ACC112 (cell line): Measurements from ENCODE around the gene XYLT2.
A peak's percentile ranks its signal among the peaks of the same experiment; 100 is the strongest.
"Not testable (repeated sequence)": the region's sequence is repeated elsewhere in the genome, so short reads cannot be mapped to it uniquely, and the experiment has no call there.

Experiments used
- H2AFZ ChIP-seq: fragments of 200-600 bp; sonication (generic); one replicate; pipeline ENCODE4 v1.6.0; 2017; ENCODE audit warnings: antibody characterized with exemption, low read length; ENCODE audit not compliant: unreplicated experiment
- H3K27ac ChIP-seq: fragments of 200-600 bp; sonication (generic); 2 replicates; pipeline ENCODE4 v1.5.1; 2014; ENCODE audit warnings: low read depth, mild to moderate bottlenecking, antibody characterized with exemption, low read length, moderate library complexity
- H3K27me3 ChIP-seq: fragments of 200-600 bp; sonication (generic); 2 replicates; pipeline ENCODE4 v1.6.1; 2014; ENCODE audit warnings: mild to moderate bottlenecking, antibody characterized with exemption, low read length, moderate library complexity, mixed read lengths; ENCODE audit not compliant: insufficient read depth
- H3K36me3 ChIP-seq: fragments of 200-600 bp; sonication (generic); 2 replicates; pipeline ENCODE4 v1.6.1; 2016; ENCODE audit warnings: mild to moderate bottlenecking, antibody characterized with exemption, low read length, moderate library complexity, mixed read lengths; ENCODE audit not compliant: insufficient read depth
- H3K4me1 ChIP-seq: fragments of 200-600 bp; sonication (generic); one replicate; pipeline ENCODE4 v1.6.1; 2016; ENCODE audit warnings: low read length, mixed read lengths; ENCODE audit not compliant: insufficient read depth, unreplicated experiment, control insufficient read depth
- H3K4me3 ChIP-seq: fragments of 200-600 bp; sonication (generic); 2 replicates; pipeline ENCODE4 v1.5.1; 2014; ENCODE audit warnings: mild to moderate bottlenecking, low read depth, low read length
- H3K79me2 ChIP-seq: fragments of 200-600 bp; sonication (generic); one replicate; pipeline ENCODE4 v1.6.0; 2016; ENCODE audit warnings: low read length; ENCODE audit not compliant: control insufficient read depth, unreplicated experiment, insufficient read depth

XYLT2 gene

GRCh38 chr17:50333291-50334057 is 12.5 kb upstream of the XYLT2 start:
- not testable (repeated sequence) for H3K27ac ChIP-seq, H3K27me3 ChIP-seq, H2AFZ ChIP-seq, H3K4me3 ChIP-seq, H3K36me3 ChIP-seq, H3K79me2 ChIP-seq
- H3K4me1 ChIP-seq: peaks cover 22% of the 10 kb centered on the region

DNA sequence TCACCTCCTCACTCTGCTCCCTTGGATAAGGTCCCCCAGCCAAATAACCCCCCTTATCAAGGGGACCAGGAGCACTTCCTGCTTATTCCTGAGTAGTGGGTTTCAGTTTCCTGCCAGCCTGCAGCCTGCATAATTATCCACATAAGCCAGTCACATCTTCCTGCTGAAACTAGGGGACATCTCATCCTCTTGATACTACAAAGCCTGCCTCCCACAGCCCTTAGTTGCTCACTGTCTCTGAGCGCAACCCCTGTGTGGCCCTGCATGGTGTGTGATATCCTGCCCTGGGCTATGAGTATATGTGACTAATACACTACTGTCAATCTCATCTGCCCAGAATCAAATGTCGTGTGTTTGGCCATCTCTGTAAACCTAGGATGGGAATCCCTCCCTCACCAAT is 8.0 kb upstream of the XYLT2 start:
- H3K36me3 ChIP-seq: no peaks in the 10 kb centered on the region
- no peak overlapping the region for H3K27ac ChIP-seq
- H2AFZ ChIP-seq: no peak overlapping the region
- H3K4me1 ChIP-seq: no peaks in the 10 kb centered on the region
- H3K79me2 ChIP-seq: no peaks in the 10 kb centered on the region
- no peak overlapping the region for H3K4me3 ChIP-seq
- H3K27me3 ChIP-seq: no peaks in the 10 kb centered on the region

- H3K27ac ChIP-seq: no peak overlapping the region
- H3K27me3 ChIP-seq: no peaks in the 10 kb centered on the region
- H3K4me3 ChIP-seq: no peak overlapping the region
- H3K4me1 ChIP-seq: no peaks in the 10 kb centered on the region
- no peaks in the 10 kb centered on the region for H3K36me3 ChIP-seq
- no peak overlapping the region for H2AFZ ChIP-seq
- H3K79me2 ChIP-seq: no peaks in the 10 kb centered on the region
These were observed 7.3 kb upstream of the XYLT2 start for GRCh38 chr17:50338645-50339044.

DNA sequence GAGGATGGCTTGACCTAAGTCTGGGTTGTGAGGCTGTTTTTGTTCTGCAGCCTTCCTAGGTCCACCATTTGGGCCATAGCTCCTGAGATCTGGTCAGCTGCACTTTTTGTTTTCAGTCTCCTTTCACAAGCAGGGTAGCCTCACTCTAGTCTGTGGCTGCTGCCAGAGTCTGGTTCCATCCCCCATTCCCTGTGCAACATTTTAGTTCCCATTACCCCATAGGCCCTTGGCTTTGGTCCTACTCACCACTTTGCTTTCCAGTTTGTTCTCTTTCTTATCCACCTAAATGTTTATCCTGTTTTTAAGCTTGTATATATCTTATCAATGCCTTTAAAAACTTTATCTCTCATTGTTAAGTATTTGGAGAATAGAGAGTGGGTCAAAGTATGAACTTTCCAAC is 6.5 kb upstream of the XYLT2 start:
- H3K4me1 ChIP-seq: no peaks in the 10 kb centered on the region
- no peaks in the 10 kb centered on the region for H3K36me3 ChIP-seq
- H3K27ac ChIP-seq: no peak overlapping the region
- H3K4me3 ChIP-seq: no peak overlapping the region
- H2AFZ ChIP-seq: no peak overlapping the region
- no peaks in the 10 kb centered on the region for H3K27me3 ChIP-seq
- no peaks in the 10 kb centered on the region for H3K79me2 ChIP-seq

DNA sequence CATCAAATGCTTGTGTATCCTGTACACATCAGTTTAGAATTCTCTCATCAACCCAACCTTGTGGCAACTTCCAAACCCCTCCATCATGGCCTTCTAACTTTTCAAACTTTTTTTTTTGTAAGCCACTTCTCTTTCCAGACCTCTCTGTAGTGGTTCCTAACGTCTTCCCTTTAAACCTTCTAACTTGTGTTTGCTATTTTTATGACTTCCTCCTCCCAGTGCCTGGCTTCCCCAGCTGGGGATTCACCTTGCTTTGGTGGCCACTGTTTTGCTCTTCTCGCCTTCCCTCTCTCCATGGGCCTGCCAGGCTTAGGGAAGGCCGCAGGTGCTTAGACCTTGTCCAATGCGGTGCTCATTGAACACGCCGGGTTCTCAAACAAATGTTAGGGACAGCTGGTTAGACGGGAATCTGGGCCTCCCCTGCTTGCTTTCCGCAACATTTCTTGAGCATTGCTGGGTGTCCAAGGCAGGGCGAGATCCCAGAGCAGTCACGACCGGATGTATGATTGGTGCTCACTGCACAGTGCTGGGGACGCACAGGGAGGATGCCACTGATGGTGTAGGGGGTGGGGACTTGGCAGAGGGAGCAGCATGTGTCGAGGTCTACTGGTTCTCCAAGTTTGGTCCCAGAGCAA is 1.1 kb upstream of the XYLT2 start:
- Histone ChIP-seq H3K4me3 (no peak overlapping the region), H3K27me3 (no peaks in the 10 kb centered on the region), H3K4me1 (peaks cover 19% of the 10 kb centered on the region), H3K36me3 (no peaks in the 10 kb centered on the region), H3K27ac (no peak overlapping the region), H2AFZ (no peak overlapping the region), H3K79me2 (peaks cover 32% of the 10 kb centered on the region)

GRCh38 chr17:50346313-50347116 is 589 bp downstream of the XYLT2 start:
- peak overlapping the region; percentile 90 for H3K4me3 ChIP-seq
- H3K36me3 ChIP-seq: no peaks in the 10 kb centered on the region
- no peaks in the 10 kb centered on the region for H3K27me3 ChIP-seq
- peaks cover 41% of the 10 kb centered on the region for H3K79me2 ChIP-seq
- H3K27ac ChIP-seq: peak overlapping the region; percentile 9; the same call in 1 of the 2 replicates
- H3K4me1 ChIP-seq: peaks cover 19% of the 10 kb centered on the region
- H2AFZ ChIP-seq: peak overlapping the region; percentile 64

- Histone ChIP-seq H3K79me2 (peaks cover 49% of the 10 kb centered on the region), H3K4me1 (peaks cover 19% of the 10 kb centered on the region), H3K27ac (peak overlapping the region; percentile 9; the same call in 1 of the 2 replicates), H3K4me3 (peak overlapping the region; percentile 90), H3K36me3 (no peaks in the 10 kb centered on the region), H2AFZ (no peak overlapping the region), H3K27me3 (no peaks in the 10 kb centered on the region)
These were observed 1.4 kb downstream of the XYLT2 start for GRCh38 chr17:50347117-50347893.

DNA sequence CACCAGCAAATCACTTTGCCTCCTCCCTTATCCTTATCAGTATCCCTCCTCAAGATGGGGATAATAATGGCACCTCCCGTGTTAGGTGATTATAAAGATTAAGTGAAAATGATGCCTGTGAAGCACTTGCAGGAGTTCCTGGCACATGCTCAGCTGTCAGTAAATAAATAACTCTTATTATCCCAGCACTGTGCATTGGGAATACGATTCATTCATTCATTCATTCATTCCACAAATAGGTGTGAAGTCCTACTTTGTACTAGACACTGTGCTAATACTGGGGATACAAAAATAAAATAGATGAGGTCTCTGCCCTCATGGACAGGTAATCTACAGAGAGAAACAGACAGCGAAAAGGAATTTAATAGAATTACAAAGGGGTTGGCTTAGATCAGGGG is 2.0 kb downstream of the XYLT2 start:
- Histone ChIP-seq H3K4me3 (peak overlapping the region; percentile 90), H3K36me3 (no peaks in the 10 kb centered on the region), H3K79me2 (peaks cover 53% of the 10 kb centered on the region), H2AFZ (no peak overlapping the region), H3K4me1 (peaks cover 19% of the 10 kb centered on the region), H3K27ac (no peak overlapping the region), H3K27me3 (no peaks in the 10 kb centered on the region)

- peak overlapping the region; percentile 20; the same call in 1 of the 2 replicates for H3K27ac ChIP-seq
- peaks cover 19% of the 10 kb centered on the region for H3K4me1 ChIP-seq
- no peak overlapping the region for H2AFZ ChIP-seq
- no peaks in the 10 kb centered on the region for H3K27me3 ChIP-seq
- H3K79me2 ChIP-seq: peaks cover 53% of the 10 kb centered on the region
- no peaks in the 10 kb centered on the region for H3K36me3 ChIP-seq
- H3K4me3 ChIP-seq: peak overlapping the region; percentile 90; the same call in 1 of the 2 replicates
These were observed 2.8 kb downstream of the XYLT2 start for GRCh38 chr17:50348522-50349242.

DNA sequence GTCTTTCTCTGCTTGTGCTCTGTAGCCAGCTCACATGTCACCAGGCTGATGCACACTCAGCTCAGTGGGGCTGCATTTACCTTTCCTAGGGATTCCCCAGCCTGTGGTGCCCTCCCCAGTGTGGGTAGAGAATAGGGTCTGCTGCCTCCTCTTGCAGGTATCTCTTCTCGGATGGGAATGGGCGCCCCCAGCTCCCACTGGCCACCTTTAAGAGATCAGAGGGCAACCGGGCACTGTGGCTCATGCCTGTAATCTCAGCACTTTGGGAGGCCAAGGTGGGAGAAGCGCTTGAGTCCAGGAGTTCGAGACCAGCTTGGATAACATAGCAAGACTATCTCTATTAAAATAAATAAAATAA is 3.3 kb downstream of the XYLT2 start:
- no peak overlapping the region for H2AFZ ChIP-seq
- no peaks in the 10 kb centered on the region for H3K27me3 ChIP-seq
- no peaks in the 10 kb centered on the region for H3K36me3 ChIP-seq
- H3K4me1 ChIP-seq: peaks cover 19% of the 10 kb centered on the region
- no peak overlapping the region for H3K27ac ChIP-seq
- peaks cover 53% of the 10 kb centered on the region for H3K79me2 ChIP-seq
- H3K4me3 ChIP-seq: no peak overlapping the region
